GM23338 (cell line): Measurements from ENCODE around the gene ELN. TPM values are rescaled to one million over a fixed set of nuclear protein-coding genes. Genes with fewer than 3 reads are reported as not detected.

Experiments
- ATAC-seq: fragments of 200-7000 bp; cut with Tn5 transposase; 3 replicates; pipeline ENCODE4 v1.9.1; 2020
- DNase-seq: peaks from one replicate; pipeline ENCODE4 v3.0.0-alpha.2; 2015; ENCODE audit warnings: low spot score
- H2AFZ ChIP-seq: fragments of 200-600 bp; sonication (generic); 2 replicates; pipeline ENCODE4 v1.8.0; 2016; ENCODE audit warnings: antibody characterized with exemption, mild to moderate bottlenecking, moderate library complexity
- H3F3A ChIP-seq: fragments of 200-600 bp; sonication (generic); replicated peaks from 2 replicates; pipeline ENCODE4 v1.8.0; 2017; ENCODE audit warnings: antibody characterized with exemption, mixed run types, low read depth
- H3K27ac ChIP-seq: fragments of 200-600 bp; sonication (generic); 2 replicates; pipeline ENCODE4 v1.6.1; 2016; ENCODE audit warnings: low read depth
- H3K27me3 ChIP-seq: fragments of 200-600 bp; sonication (generic); 2 replicates; pipeline ENCODE4 v1.8.0; 2016; ENCODE audit warnings: mild to moderate bottlenecking, mixed run types, moderate library complexity; ENCODE audit not compliant: insufficient read depth
- H3K36me3 ChIP-seq: fragments of 200-600 bp; sonication (generic); 2 replicates; pipeline ENCODE4 v1.8.0; 2016; ENCODE audit warnings: mild to moderate bottlenecking; ENCODE audit not compliant: insufficient read depth
- H3K4me1 ChIP-seq: fragments of 200-600 bp; sonication (generic); 2 replicates; pipeline ENCODE4 v1.8.0; 2016; ENCODE audit warnings: mild to moderate bottlenecking, moderate library complexity; ENCODE audit not compliant: insufficient read depth
- H3K4me2 ChIP-seq: fragments of 200-600 bp; sonication (generic); 2 replicates; pipeline ENCODE4 v1.7.1; 2017; ENCODE audit warnings: mixed run types
- H3K4me3 ChIP-seq: fragments of 200-600 bp; sonication (generic); 2 replicates; pipeline ENCODE4 v1.6.1; 2016; ENCODE audit warnings: mixed run types
- H3K79me2 ChIP-seq: fragments of 200-600 bp; sonication (generic); replicated peaks from 2 replicates; pipeline ENCODE4 v1.8.0; 2017; ENCODE audit warnings: mild to moderate bottlenecking; ENCODE audit not compliant: insufficient read depth
- H3K9me2 ChIP-seq: fragments of 200-600 bp; sonication (generic); 2 replicates; pipeline ENCODE4 v1.8.0; 2017; ENCODE audit not compliant: insufficient read depth
- H4K20me1 ChIP-seq: fragments of 200-600 bp; sonication (generic); replicated peaks from 2 replicates; pipeline ENCODE4 v1.8.0; 2017; ENCODE audit warnings: mild to moderate bottlenecking; ENCODE audit not compliant: insufficient read depth
- H3K27ac Mint-ChIP-seq: 2 replicates; pipeline ENCODE4 v1.8.0; 2020; ENCODE audit warnings: inconsistent platforms, mild to moderate bottlenecking, moderate library complexity, mixed read lengths
- H3K27me3 Mint-ChIP-seq: 3 replicates; pipeline ENCODE4 v1.8.0; 2022; ENCODE audit warnings: low read depth, mild to moderate bottlenecking, moderate library complexity, mixed read lengths, inconsistent platforms; ENCODE audit not compliant: insufficient read depth, poor library complexity
- H3K36me3 Mint-ChIP-seq: 3 replicates; pipeline ENCODE4 v1.8.0; 2021; ENCODE audit warnings: low read depth, mild to moderate bottlenecking, inconsistent platforms, moderate library complexity, mixed read lengths
- H3K4me1 Mint-ChIP-seq: 3 replicates; pipeline ENCODE4 v1.8.0; 2020; ENCODE audit warnings: mild to moderate bottlenecking, inconsistent platforms, mixed read lengths
- H3K4me3 Mint-ChIP-seq: 3 replicates; pipeline ENCODE4 v1.8.0; 2021; ENCODE audit warnings: moderate library complexity, mild to moderate bottlenecking, inconsistent platforms, mixed read lengths
- H3K9me3 Mint-ChIP-seq: 3 replicates; pipeline ENCODE4 v1.8.0; 2020; ENCODE audit warnings: moderate library complexity, mild to moderate bottlenecking, inconsistent platforms, mixed read lengths
- CREB1 ChIP-seq: fragments of 250-450 bp; sonication (Bioruptor Pico); IDR thresholded peaks from 2 replicates; pipeline ENCODE4 v1.5.0; 2020; ENCODE audit warnings: low read depth, mild to moderate bottlenecking, moderate library complexity
- JUNB ChIP-seq: IDR thresholded peaks from one replicate; pipeline ENCODE4 v1.6.1; 2016; ENCODE audit warnings: antibody characterized with exemption; ENCODE audit not compliant: unreplicated experiment
- NANOG ChIP-seq: IDR thresholded peaks from 2 replicates; pipeline ENCODE4 v1.6.1; 2016; ENCODE audit warnings: antibody characterized with exemption, borderline replicate concordance
- POLR2AphosphoS5 ChIP-seq: IDR thresholded peaks from 2 replicates; pipeline ENCODE4 v1.6.1; 2016; ENCODE audit warnings: antibody characterized with exemption, low read depth
- ZNF114 ChIP-seq: fragments of 250-450 bp; sonication (Bioruptor Pico); IDR thresholded peaks from 2 replicates; pipeline ENCODE4 v1.5.0; 2020; ENCODE audit warnings: mild to moderate bottlenecking, moderate library complexity
- ZNF331 ChIP-seq: fragments of 250-450 bp; sonication (Bioruptor Pico); IDR thresholded peaks from 2 replicates; pipeline ENCODE4 v1.5.0; 2020; ENCODE audit warnings: low read depth, mild to moderate bottlenecking, moderate library complexity
- polyA plus RNA-seq: library from polyadenylated mRNA; unstranded; fragments of >200 nt; fragmentation: Nextera tagmentation; extraction: Ambion mirVana; gene quantifications from 2 replicates; pipeline ENCODE4 v1.2.1, GENCODE V29; 2016
- total RNA-seq: library from RNA; depleted of rRNA; stranded (reverse); fragments of >200 nt; shearing (Covaris generic); gene quantifications from 2 replicates; pipeline ENCODE4 v1.2.3, GENCODE V29; 2014
- TF ChIP-seq, protein P1 (sequence below), 2 experiments: fragments of 200-600 bp in 1 of 2; sonication (generic) in 1 of 2; conservative IDR thresholded peaks; 2 replicates each; pipeline versions ENCODE4 v1.5.1 to v1.6.1; 2016 to 2017; ENCODE audit warnings: antibody characterized with exemption in 2 of 2, low read depth in 2 of 2, mild to moderate bottlenecking in 2 of 2, moderate library complexity in 1 of 2
- TF ChIP-seq, protein P2 (sequence below): fragments of 250-450 bp; sonication (Bioruptor Pico); IDR thresholded peaks from 2 replicates; pipeline ENCODE4 v1.5.0; 2020; ENCODE audit warnings: mild to moderate bottlenecking, moderate library complexity

ELN gene
- total and polyA plus RNA-seq, 2 experiments from 2014 or later: 1.1 to 5.6 TPM

GRCh38 chr7:74038194-74038961 lies 10.4 kb downstream of the ELN start:
- H3K27me3 ChIP-seq: no peaks in the 10 kb centered on the region
- Mint-ChIP-seq H3K4me3 (no peak overlapping the region), H3K27ac (no peak overlapping the region), H3K36me3 (no peaks in the 10 kb centered on the region), H3K4me1 (peaks cover 18% of the 10 kb centered on the region; the same call in 2 of the 3 replicates), H3K27me3 (peaks cover 13% of the 10 kb centered on the region), H3K9me3 (no peaks in the 10 kb centered on the region)
- no peak overlapping the region for H3K4me3 ChIP-seq
- ATAC-seq (no peak), DNase-seq (no peak)
- no peaks in the 10 kb centered on the region for H4K20me1 ChIP-seq
- H3K36me3 ChIP-seq: no peaks in the 10 kb centered on the region
- peaks cover 4% of the 10 kb centered on the region; the same call in 1 of the 2 replicates for H3K4me1 ChIP-seq
- H3K27ac ChIP-seq: no peak overlapping the region
- TF ChIP-seq CREB1 (CRISPR knock-in tag): no peak
- no peaks in the 10 kb centered on the region for H3F3A ChIP-seq
- H3K4me2 ChIP-seq: no peak overlapping the region
- no peak overlapping the region for H2AFZ ChIP-seq
- no peaks in the 10 kb centered on the region for H3K79me2 ChIP-seq
- H3K9me2 ChIP-seq: no peaks in the 10 kb centered on the region

DNA sequence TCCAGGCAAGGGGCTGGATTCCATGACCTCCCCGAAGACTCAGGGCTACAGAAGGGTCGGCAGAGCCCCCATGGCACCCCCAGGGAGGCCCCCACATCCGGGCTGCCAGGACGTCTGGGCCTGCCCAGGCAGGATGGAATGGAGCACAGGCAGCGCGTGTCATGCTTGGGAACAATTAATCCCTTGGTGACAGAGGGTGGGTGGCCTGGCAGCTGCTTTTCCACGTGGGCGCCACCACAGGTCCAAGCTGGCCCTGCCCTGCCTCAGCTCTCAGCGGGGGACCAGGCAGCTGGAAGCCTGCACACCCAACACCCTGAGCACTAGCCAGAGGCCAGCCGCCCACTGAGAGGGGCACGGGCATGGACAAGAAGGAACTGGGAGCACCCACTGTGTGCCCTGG lies 11.4 kb downstream of the ELN start:
- no peak overlapping the region for H3K4me3 ChIP-seq
- H3K27me3 Mint-ChIP-seq: peaks cover 13% of the 10 kb centered on the region
- ATAC-seq (no peak), DNase-seq (no peak)
- H3K4me1 ChIP-seq: peaks cover 4% of the 10 kb centered on the region; the same call in 1 of the 2 replicates
- no peaks in the 10 kb centered on the region for H3F3A ChIP-seq
- no peaks in the 10 kb centered on the region for H3K36me3 Mint-ChIP-seq
- TF ChIP-seq ZNF331 (CRISPR knock-in tag): no peak
- no peak for TF ChIP-seq POLR2AphosphoS5
- TF ChIP-seq, protein P1, sequence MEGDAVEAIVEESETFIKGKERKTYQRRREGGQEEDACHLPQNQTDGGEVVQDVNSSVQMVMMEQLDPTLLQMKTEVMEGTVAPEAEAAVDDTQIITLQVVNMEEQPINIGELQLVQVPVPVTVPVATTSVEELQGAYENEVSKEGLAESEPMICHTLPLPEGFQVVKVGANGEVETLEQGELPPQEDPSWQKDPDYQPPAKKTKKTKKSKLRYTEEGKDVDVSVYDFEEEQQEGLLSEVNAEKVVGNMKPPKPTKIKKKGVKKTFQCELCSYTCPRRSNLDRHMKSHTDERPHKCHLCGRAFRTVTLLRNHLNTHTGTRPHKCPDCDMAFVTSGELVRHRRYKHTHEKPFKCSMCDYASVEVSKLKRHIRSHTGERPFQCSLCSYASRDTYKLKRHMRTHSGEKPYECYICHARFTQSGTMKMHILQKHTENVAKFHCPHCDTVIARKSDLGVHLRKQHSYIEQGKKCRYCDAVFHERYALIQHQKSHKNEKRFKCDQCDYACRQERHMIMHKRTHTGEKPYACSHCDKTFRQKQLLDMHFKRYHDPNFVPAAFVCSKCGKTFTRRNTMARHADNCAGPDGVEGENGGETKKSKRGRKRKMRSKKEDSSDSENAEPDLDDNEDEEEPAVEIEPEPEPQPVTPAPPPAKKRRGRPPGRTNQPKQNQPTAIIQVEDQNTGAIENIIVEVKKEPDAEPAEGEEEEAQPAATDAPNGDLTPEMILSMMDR (conservative IDR thresholded peaks at IDR 0.05; ENCODE audit: low read depth in 2 of 2): no peak
- TF ChIP-seq NANOG: no peak
- TF ChIP-seq, protein P2, sequence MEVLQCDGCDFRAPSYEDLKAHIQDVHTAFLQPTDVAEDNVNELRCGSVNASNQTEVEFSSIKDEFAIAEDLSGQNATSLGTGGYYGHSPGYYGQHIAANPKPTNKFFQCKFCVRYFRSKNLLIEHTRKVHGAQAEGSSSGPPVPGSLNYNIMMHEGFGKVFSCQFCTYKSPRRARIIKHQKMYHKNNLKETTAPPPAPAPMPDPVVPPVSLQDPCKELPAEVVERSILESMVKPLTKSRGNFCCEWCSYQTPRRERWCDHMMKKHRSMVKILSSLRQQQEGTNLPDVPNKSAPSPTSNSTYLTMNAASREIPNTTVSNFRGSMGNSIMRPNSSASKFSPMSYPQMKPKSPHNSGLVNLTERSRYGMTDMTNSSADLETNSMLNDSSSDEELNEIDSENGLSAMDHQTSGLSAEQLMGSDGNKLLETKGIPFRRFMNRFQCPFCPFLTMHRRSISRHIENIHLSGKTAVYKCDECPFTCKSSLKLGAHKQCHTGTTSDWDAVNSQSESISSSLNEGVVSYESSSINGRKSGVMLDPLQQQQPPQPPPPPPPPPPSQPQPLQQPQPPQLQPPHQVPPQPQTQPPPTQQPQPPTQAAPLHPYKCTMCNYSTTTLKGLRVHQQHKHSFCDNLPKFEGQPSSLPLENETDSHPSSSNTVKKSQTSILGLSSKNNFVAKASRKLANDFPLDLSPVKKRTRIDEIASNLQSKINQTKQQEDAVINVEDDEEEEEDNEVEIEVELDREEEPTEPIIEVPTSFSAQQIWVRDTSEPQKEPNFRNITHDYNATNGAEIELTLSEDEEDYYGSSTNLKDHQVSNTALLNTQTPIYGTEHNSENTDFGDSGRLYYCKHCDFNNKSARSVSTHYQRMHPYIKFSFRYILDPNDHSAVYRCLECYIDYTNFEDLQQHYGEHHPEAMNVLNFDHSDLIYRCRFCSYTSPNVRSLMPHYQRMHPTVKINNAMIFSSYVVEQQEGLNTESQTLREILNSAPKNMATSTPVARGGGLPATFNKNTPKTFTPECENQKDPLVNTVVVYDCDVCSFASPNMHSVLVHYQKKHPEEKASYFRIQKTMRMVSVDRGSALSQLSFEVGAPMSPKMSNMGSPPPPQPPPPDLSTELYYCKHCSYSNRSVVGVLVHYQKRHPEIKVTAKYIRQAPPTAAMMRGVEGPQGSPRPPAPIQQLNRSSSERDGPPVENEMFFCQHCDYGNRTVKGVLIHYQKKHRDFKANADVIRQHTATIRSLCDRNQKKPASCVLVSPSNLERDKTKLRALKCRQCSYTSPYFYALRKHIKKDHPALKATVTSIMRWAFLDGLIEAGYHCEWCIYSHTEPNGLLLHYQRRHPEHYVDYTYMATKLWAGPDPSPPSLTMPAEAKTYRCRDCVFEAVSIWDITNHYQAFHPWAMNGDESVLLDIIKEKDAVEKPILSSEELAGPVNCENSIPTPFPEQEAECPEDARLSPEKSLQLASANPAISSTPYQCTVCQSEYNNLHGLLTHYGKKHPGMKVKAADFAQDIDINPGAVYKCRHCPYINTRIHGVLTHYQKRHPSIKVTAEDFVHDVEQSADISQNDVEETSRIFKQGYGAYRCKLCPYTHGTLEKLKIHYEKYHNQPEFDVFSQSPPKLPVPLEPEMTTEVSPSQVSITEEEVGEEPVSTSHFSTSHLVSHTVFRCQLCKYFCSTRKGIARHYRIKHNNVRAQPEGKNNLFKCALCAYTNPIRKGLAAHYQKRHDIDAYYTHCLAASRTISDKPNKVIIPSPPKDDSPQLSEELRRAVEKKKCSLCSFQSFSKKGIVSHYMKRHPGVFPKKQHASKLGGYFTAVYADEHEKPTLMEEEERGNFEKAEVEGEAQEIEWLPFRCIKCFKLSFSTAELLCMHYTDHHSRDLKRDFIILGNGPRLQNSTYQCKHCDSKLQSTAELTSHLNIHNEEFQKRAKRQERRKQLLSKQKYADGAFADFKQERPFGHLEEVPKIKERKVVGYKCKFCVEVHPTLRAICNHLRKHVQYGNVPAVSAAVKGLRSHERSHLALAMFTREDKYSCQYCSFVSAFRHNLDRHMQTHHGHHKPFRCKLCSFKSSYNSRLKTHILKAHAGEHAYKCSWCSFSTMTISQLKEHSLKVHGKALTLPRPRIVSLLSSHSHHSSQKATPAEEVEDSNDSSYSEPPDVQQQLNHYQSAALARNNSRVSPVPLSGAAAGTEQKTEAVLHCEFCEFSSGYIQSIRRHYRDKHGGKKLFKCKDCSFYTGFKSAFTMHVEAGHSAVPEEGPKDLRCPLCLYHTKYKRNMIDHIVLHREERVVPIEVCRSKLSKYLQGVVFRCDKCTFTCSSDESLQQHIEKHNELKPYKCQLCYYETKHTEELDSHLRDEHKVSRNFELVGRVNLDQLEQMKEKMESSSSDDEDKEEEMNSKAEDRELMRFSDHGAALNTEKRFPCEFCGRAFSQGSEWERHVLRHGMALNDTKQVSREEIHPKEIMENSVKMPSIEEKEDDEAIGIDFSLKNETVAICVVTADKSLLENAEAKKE: no peak
- no peak for TF ChIP-seq JUNB
- TF ChIP-seq ZNF114: no peak
- no peaks in the 10 kb centered on the region for H3K9me2 ChIP-seq
- no peak overlapping the region for H3K4me3 Mint-ChIP-seq
- no peak overlapping the region for H3K27ac Mint-ChIP-seq
- H3K36me3 ChIP-seq: no peaks in the 10 kb centered on the region
- no peaks in the 10 kb centered on the region for H3K27me3 ChIP-seq
- no peak overlapping the region for H3K27ac ChIP-seq
- H3K4me2 ChIP-seq: no peak overlapping the region
- H3K9me3 Mint-ChIP-seq: no peaks in the 10 kb centered on the region
- no peaks in the 10 kb centered on the region for H3K79me2 ChIP-seq
- peaks cover 28% of the 10 kb centered on the region; the same call in 2 of the 3 replicates for H3K4me1 Mint-ChIP-seq
- no peak overlapping the region for H2AFZ ChIP-seq
- H4K20me1 ChIP-seq: no peaks in the 10 kb centered on the region
